ENCODE results near the gene ARID1B.

ARID1B gene

GRCh38 chr6:157091243-157091642 lies 314.1 kb downstream of the ARID1B start:
- DNase-seq = no peak

GRCh38 chr6:157091856-157092460 lies 314.8 kb downstream of the ARID1B start:
- DNase-seq = no peak

- no peak for DNase-seq
These were observed 315.6 kb downstream of the ARID1B start for GRCh38 chr6:157092736-157093135.

- DNase-seq = no peak
These were observed 316.4 kb downstream of the ARID1B start for GRCh38 chr6:157093536-157093935.

GRCh38 chr6:157094038-157094437 lies 316.9 kb downstream of the ARID1B start:
- no peak for DNase-seq

- DNase-seq = no peak
These were observed 317.9 kb downstream of the ARID1B start for GRCh38 chr6:157095084-157095483.

GRCh38 chr6:157095569-157095968 lies 318.4 kb downstream of the ARID1B start:
- no peak for DNase-seq

GRCh38 chr6:157096105-157096504 lies 318.9 kb downstream of the ARID1B start:
- DNase-seq = no peak

- no peak for DNase-seq
These were observed 319.3 kb downstream of the ARID1B start for GRCh38 chr6:157096522-157096921.

GRCh38 chr6:157097255-157097955 lies 320.2 kb downstream of the ARID1B start:
- DNase-seq = no peak

GRCh38 chr6:157098999-157099398 lies 321.8 kb downstream of the ARID1B start:
- no peak for DNase-seq

- no peak for DNase-seq
These were observed 322.9 kb downstream of the ARID1B start for GRCh38 chr6:157099912-157100593.

- DNase-seq = no peak
These were observed 324.0 kb downstream of the ARID1B start for GRCh38 chr6:157101166-157101565.

- no peak for DNase-seq
These were observed 327.6 kb downstream of the ARID1B start for GRCh38 chr6:157104803-157105202.

- DNase-seq = no peak
These were observed 329.3 kb downstream of the ARID1B start for GRCh38 chr6:157106487-157106886.

- no peak for DNase-seq
These were observed 330.4 kb downstream of the ARID1B start for GRCh38 chr6:157107571-157107914.

- no peak for DNase-seq
These were observed 330.9 kb downstream of the ARID1B start for GRCh38 chr6:157107915-157108651.

GRCh38 chr6:157108923-157109322 lies 331.7 kb downstream of the ARID1B start:
- DNase-seq = no peak

GRCh38 chr6:157110607-157111006 lies 333.4 kb downstream of the ARID1B start:
- no peak for DNase-seq

GRCh38 chr6:157113389-157113788 lies 336.2 kb downstream of the ARID1B start:
- no peak for DNase-seq

- no peak for DNase-seq
These were observed 339.2 kb downstream of the ARID1B start for GRCh38 chr6:157116426-157116825.

- no peak for DNase-seq
These were observed 340.4 kb downstream of the ARID1B start for GRCh38 chr6:157117431-157118095.

GRCh38 chr6:157119502-157120027 lies 342.4 kb downstream of the ARID1B start:
- no peak for DNase-seq
